GM10248 (cell line): ENCODE data around the gene CLASRP.

Source experiments
- CTCF ChIA-PET: fragments of 300-600 bp; sonication (Branson Sonifier 250); formaldehyde crosslinking; extraction: SDS; loops from one replicate; lab custom pipeline; 2021; ENCODE audit warnings: antibody characterized with exemption; lab: Yijun Ruan, JAX
- POLR2A ChIA-PET: fragments of 350-650 bp; sonication (Branson Sonifier 250); formaldehyde crosslinking; extraction: SDS; loops from one replicate; lab custom pipeline; 2020; ENCODE audit warnings: antibody characterized with exemption; lab: Yijun Ruan, JAX
- DNase-seq: peaks from one replicate; pipeline ENCODE4 v3.0.0; 2012; ENCODE audit errors: extremely low spot score
- TF ChIP-seq, protein P1 (sequence below): IDR thresholded peaks from 2 replicates; pipeline ENCODE4 v1.5.1; 2012; ENCODE audit warnings: mild to moderate bottlenecking, low read depth; ENCODE audit errors: extremely low read depth, missing control alignments, control extremely low read depth

The CLASRP gene

DNA sequence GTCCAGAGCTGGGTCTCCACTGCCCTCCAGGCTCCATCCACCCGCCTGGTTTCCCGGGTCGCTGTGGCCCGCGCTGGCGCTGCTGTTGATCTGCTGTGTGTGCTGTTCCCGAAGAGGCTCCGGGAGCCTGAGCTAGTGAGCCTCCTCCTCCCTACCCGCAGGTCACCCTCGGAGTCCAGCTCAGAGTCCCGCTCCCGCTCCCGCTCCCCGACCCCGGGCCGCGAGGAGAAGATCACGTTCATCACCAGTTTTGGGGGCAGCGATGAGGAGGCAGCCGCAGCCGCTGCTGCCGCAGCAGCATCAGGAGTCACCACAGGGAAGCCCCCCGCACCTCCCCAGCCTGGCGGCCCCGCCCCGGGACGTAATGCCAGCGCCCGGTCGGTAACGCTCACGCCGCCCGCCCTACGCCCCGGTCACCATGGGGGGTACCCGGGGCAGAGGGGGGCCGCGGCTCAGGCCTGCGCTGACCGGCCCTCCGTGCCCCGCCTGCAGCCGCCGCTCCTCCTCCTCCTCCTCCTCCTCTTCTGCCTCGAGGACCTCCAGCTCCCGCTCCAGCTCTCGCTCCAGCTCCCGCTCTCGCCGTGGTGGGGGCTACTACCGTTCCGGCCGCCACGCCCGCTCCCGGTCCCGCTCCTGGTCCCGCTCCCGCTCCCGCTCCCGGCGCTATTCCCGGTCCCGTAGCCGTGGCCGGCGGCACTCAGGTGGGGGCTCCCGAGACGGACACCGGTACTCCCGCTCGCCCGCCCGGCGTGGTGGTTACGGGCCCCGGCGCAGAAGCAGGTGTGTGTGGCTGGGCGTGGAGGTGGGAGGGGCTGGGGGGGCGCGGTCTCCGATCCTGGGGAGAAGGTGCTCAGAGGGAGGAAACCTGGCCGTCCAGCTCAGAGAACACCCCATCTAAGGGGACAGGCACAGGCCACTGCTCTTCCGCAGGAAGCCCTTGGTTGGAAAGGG is 25.3 kb downstream of the CLASRP start:
- ChIA-PET POLR2A (no interaction called here), CTCF (interaction anchor here (1.5 to 2.0 kb wide), 2 partner anchors 11 to 106 kb away, joined by 3 to 7 read pairs; no protein-coding TSS in a partner anchor)
- no peak for DNase-seq
- TF ChIP-seq, protein P1, sequence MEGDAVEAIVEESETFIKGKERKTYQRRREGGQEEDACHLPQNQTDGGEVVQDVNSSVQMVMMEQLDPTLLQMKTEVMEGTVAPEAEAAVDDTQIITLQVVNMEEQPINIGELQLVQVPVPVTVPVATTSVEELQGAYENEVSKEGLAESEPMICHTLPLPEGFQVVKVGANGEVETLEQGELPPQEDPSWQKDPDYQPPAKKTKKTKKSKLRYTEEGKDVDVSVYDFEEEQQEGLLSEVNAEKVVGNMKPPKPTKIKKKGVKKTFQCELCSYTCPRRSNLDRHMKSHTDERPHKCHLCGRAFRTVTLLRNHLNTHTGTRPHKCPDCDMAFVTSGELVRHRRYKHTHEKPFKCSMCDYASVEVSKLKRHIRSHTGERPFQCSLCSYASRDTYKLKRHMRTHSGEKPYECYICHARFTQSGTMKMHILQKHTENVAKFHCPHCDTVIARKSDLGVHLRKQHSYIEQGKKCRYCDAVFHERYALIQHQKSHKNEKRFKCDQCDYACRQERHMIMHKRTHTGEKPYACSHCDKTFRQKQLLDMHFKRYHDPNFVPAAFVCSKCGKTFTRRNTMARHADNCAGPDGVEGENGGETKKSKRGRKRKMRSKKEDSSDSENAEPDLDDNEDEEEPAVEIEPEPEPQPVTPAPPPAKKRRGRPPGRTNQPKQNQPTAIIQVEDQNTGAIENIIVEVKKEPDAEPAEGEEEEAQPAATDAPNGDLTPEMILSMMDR: no peak

DNA sequence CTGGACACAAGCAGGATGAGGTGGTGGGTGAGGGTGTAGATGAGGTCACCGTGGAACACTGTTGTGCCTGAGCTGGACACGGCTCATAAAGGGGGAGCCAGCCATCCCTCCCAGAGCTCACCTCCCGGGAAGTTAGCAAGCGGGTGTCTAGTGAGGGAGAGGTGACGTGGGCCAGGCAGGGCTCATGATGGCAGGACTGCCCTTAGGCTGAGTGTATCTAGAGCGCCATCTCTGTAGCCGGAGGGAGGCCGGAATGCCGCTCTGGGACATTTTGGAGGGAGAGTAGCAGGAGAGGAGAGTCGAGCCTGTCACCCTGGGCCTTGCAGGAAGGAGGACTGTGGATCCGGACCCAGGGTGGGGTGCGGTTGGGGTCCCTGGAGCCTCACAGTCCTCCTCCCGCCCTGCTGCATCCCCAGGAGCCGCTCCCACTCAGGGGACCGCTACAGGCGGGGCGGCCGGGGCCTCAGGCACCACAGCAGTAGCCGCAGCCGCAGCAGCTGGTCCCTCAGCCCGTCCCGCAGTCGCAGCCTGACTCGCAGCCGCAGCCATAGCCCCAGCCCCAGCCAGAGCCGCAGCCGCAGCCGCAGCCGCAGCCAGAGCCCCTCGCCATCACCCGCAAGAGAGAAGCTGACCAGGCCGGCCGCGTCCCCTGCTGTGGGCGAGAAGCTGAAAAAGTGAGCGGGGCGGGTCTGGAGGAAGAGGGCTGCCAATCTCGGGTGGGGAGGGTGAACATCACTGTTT is 28.2 kb downstream of the CLASRP start:
- DNase-seq: no peak
- TF ChIP-seq, protein P1: no peak
- POLR2A ChIA-PET: no interaction called here
- CTCF ChIA-PET: interaction anchor here (1.4 to 1.7 kb wide), 2 partner anchors 25 to 28 kb away, joined by 3 read pairs; partner anchors contain the start of gene CLASRP

DNA sequence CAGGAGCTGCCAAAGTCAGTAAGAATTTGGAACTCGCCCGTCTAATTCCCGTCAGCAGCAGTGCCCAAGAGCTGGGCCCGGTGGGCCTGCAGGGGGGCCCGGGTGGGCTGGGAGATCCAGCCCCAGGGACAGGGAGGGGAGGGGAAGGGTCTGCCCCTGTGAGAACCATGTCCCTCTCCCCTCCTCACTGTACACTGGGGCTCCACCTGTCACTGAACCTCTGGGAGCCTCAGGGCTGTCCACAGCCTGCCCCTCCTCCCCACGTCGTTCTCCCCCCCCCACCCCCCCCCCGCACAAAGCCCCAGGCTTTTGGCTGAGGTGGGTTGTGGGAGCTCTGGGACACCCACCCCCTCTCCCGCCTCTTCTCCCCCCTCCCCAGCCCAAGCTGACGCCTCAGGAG is 29.2 kb downstream of the CLASRP start:
- DNase-seq: no peak
- TF ChIP-seq, protein P1: no peak
- CTCF ChIA-PET: interaction anchor here (1.9 kb wide), 1 partner anchor 9 kb away, joined by 9 read pairs; no protein-coding TSS in a partner anchor
- POLR2A ChIA-PET: interaction anchor here (0.6 to 0.9 kb wide), 3 partner anchors 29 to 110 kb away, joined by 3 to 5 read pairs (median 3); partner anchors contain the start of genes CLASRP and TRAPPC6A

DNA sequence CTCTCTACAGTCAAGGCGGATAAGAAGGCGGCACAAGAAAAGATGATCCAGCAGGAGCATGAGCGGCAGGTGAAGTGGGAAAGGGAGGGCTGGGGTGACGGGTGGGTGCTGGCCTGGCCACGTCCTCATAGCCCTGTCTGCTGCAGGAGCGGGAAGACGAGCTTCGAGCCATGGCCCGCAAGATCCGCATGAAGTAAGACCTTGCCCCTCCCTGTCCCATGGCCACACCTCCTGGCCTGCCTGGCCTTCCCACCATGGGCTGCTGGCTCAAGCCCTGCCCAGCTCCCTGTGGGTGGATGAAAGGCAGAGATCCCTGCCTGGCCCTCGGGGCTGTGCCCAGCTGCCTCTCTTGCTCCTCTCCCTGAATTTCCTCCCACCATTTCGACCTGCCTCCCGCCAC is 30.2 kb downstream of the CLASRP start:
- CTCF ChIA-PET: interaction anchor here (1.9 kb wide), 1 partner anchor 10 kb away, joined by 9 read pairs; no protein-coding TSS in a partner anchor
- no peak for DNase-seq
- TF ChIP-seq, protein P1: no peak
- POLR2A ChIA-PET: interaction anchor here (0.9 kb wide), 1 partner anchor 30 kb away, joined by 5 read pairs; the partner anchor contains the start of gene CLASRP

DNA sequence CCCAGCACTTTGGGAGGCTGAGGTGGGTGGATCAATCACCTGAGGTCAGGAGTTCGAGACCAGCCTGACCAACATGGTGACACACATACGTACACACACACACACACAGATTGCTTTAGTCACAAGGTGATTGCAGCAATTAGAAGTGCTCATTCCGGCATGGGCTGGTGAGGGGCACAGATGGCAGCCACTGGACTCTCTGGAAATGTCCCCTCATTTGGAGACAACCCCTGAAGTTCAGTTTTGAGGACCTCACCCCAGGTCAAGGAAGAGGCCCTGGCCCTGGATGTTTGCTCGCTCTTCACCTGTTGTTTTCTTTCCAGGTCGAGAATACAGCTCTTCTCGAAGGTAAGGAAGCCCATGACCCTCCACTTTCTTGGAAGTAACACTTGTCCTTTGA is 31.4 kb downstream of the CLASRP start:
- no peak for DNase-seq
- TF ChIP-seq, protein P1: no peak
- ChIA-PET CTCF (no interaction called here), POLR2A (no interaction called here)
